ENCODE measurements around the gene SFXN2. TPM values are rescaled to one million over a fixed set of nuclear protein-coding genes. Genes with fewer than 3 reads are reported as not detected.
A peak's percentile ranks its signal among the peaks of the same experiment; 100 is the strongest.

SFXN2 gene
- total and polyA plus RNA-seq, 9 donors = 6.2 to 31.2 (median 15.4) TPM

- intact Hi-C loops (cut with DNase I) = loop anchor here (5.0 to 10.0 kb wide), 3 partner anchors 109 to 349 kb away; partner anchors contain the start of gene CYP17A1 (in 1 of the 4)
- H3K27ac ChIP-seq = no peak overlapping the region
- no peaks in the 10 kb centered on the region for H3K9me3 ChIP-seq
- no peaks in the 10 kb centered on the region for H3K4me1 ChIP-seq (ENCODE audit: insufficient read depth)
- 46 to 58% (median 54%) methylated on average over 3 of the region's 3 CpGs for WGBS, 3 donors
- no peaks in the 10 kb centered on the region for H3K36me3 ChIP-seq
- H3K27me3 ChIP-seq = no peaks in the 10 kb centered on the region
- TF ChIP-seq CTCF (IDR thresholded peaks at IDR 0.05) = no peak
- TF ChIP-seq EP300 (IDR thresholded peaks at IDR 0.05) = no peak
- TF ChIP-seq POLR2A (IDR thresholded peaks at IDR 0.05) = no peak
- DNase-seq = no peak
- H3K4me3 ChIP-seq = no peak overlapping the region
Observed at GRCh38 chr10:102726274-102726673, 11.8 kb downstream of the SFXN2 start.

- WGBS, 3 donors = 49 to 63% (median 62%) methylated on average over 13 of the region's 13 CpGs
- no peak overlapping the region for H3K27ac ChIP-seq
- no peaks in the 10 kb centered on the region for H3K27me3 ChIP-seq
- H3K4me3 ChIP-seq = no peak overlapping the region
- intact Hi-C loops (cut with DNase I) = loop anchor here (5.0 to 10.0 kb wide), 3 partner anchors 108 to 348 kb away; partner anchors contain the start of gene CYP17A1 (in 1 of the 4)
- TF ChIP-seq EP300 (IDR thresholded peaks at IDR 0.05) = no peak
- no peak for TF ChIP-seq CTCF (IDR thresholded peaks at IDR 0.05)
- no peak for TF ChIP-seq POLR2A (IDR thresholded peaks at IDR 0.05)
- H3K36me3 ChIP-seq = no peaks in the 10 kb centered on the region
- H3K4me1 ChIP-seq (ENCODE audit: insufficient read depth) = no peaks in the 10 kb centered on the region
- no peak for DNase-seq
- no peaks in the 10 kb centered on the region for H3K9me3 ChIP-seq
Observed at GRCh38 chr10:102727037-102727818, 12.8 kb downstream of the SFXN2 start.

- no peaks in the 10 kb centered on the region for H3K36me3 ChIP-seq
- 38 to 46% (median 44%) methylated on average over 30 of the region's 30 CpGs for WGBS, 3 donors
- no peak overlapping the region for H3K27ac ChIP-seq
- no peak overlapping the region for H3K4me3 ChIP-seq
- DNase-seq = peak; percentile 87 to 93 (median 93)
- TF ChIP-seq EP300 (IDR thresholded peaks at IDR 0.05) = no peak
- peak; percentile 87 to 93 (median 93) for TF ChIP-seq CTCF (IDR thresholded peaks at IDR 0.05)
- TF ChIP-seq POLR2A (IDR thresholded peaks at IDR 0.05) = no peak
- intact Hi-C loops (cut with DNase I) = loop anchor here (2.0 to 10.0 kb wide), 8 partner anchors 85 to 345 kb away; partner anchors contain the start of gene CYP17A1 (in 1 of the 4)
- no peaks in the 10 kb centered on the region for H3K9me3 ChIP-seq
- no peaks in the 10 kb centered on the region for H3K27me3 ChIP-seq
- H3K4me1 ChIP-seq (ENCODE audit: insufficient read depth) = no peaks in the 10 kb centered on the region
Observed at GRCh38 chr10:102729029-102730026, 14.9 kb downstream of the SFXN2 start.

GRCh38 chr10:102731222-102731800 lies 16.9 kb downstream of the SFXN2 start:
- intact Hi-C loops (cut with DNase I) = loop anchor here in 3 of 4 donors (10.0 kb wide), 5 partner anchors 83 to 343 kb away; no protein-coding TSS in a partner anchor
- Histone ChIP-seq H3K36me3 (no peaks in the 10 kb centered on the region), H3K9me3 (no peaks in the 10 kb centered on the region), H3K27me3 (no peaks in the 10 kb centered on the region), H3K4me1 (ENCODE audit: insufficient read depth) (no peaks in the 10 kb centered on the region), H3K4me3 (no peak overlapping the region), H3K27ac (no peak overlapping the region)
- no peak for DNase-seq
- TF ChIP-seq POLR2A (IDR thresholded peaks at IDR 0.05) (no peak), EP300 (IDR thresholded peaks at IDR 0.05) (no peak), CTCF (IDR thresholded peaks at IDR 0.05) (no peak)
- 71 to 77% (median 72%) methylated on average over 5 of the region's 5 CpGs for WGBS, 3 donors

Measured in ovary (tissue), 9 donors.